RCC 7860 (cell line): ENCODE data around the gene CFAP157.

ENCODE experiments used
- DNase-seq: peaks from one replicate; pipeline ENCODE4 v3.0.0-alpha.2; 2015; ENCODE audit warnings: low spot score
- FAIRE-seq: peaks from 2 replicates; lab custom pipeline; 2012; peaks lifted over from hg19 to GRCh38; lab: Jason Lieb, UNC

Gene CFAP157

GRCh38 chr9:127734247-127734746 is 27.5 kb downstream of the CFAP157 start:
- no peak for FAIRE-seq
- DNase-seq = no peak

- peak; percentile 93 for DNase-seq
- FAIRE-seq = peak; percentile 75
Measured at GRCh38 chr9:127734747-127735529, 28.1 kb downstream of the CFAP157 start, which contains the start of gene TOR2A. TOR2A (minus strand) TSS chr9:127735294; CDS start chr9:127735270, 24 bp downstream.

- no peak for FAIRE-seq
Measured at GRCh38 chr9:127735530-127736185, 28.9 kb downstream of the CFAP157 start.

GRCh38 chr9:127738666-127739065 is 31.9 kb downstream of the CFAP157 start:
- FAIRE-seq (no peak), DNase-seq (no peak)

More at GRCh38 chr9:127735530-127736185, 28.9 kb downstream of the CFAP157 start:
- DNase-seq = no peak

- no peak for DNase-seq
- FAIRE-seq = no peak
Measured at GRCh38 chr9:127739614-127740330, 33.0 kb downstream of the CFAP157 start.

- DNase-seq (no peak), FAIRE-seq (no peak)
Measured at GRCh38 chr9:127741831-127742434, 35.1 kb downstream of the CFAP157 start.

GRCh38 chr9:127742435-127743088 is 35.8 kb downstream of the CFAP157 start:
- FAIRE-seq (no peak), DNase-seq (peak; percentile 34)

GRCh38 chr9:127744398-127745110 is 37.8 kb downstream of the CFAP157 start:
- FAIRE-seq (no peak), DNase-seq (no peak)

- no peak for FAIRE-seq
Measured at GRCh38 chr9:127746959-127747569, 40.3 kb downstream of the CFAP157 start.

GRCh38 chr9:127749090-127749787 is 42.5 kb downstream of the CFAP157 start:
- FAIRE-seq (no peak), DNase-seq (no peak)

More at GRCh38 chr9:127746959-127747569, 40.3 kb downstream of the CFAP157 start:
- DNase-seq = no peak

- FAIRE-seq = no peak
Measured at GRCh38 chr9:127751269-127752054, 44.7 kb downstream of the CFAP157 start.

GRCh38 chr9:127753148-127753547 is 46.4 kb downstream of the CFAP157 start:
- DNase-seq (no peak), FAIRE-seq (no peak)

More at GRCh38 chr9:127751269-127752054, 44.7 kb downstream of the CFAP157 start:
- DNase-seq = no peak

GRCh38 chr9:127753622-127754021 is 46.8 kb downstream of the CFAP157 start:
- DNase-seq = no peak
- no peak for FAIRE-seq

GRCh38 chr9:127754099-127755060 is 47.6 kb downstream of the CFAP157 start:
- FAIRE-seq (no peak), DNase-seq (no peak)

- DNase-seq = no peak
- no peak for FAIRE-seq
Measured at GRCh38 chr9:127755061-127756060, 48.6 kb downstream of the CFAP157 start.
